Lower leg skin (tissue), 4 donors: ENCODE measurements around the gene WDR19. TPM values are rescaled to one million over a fixed set of nuclear protein-coding genes. Genes with fewer than 3 reads are reported as not detected.
"Not testable (repeated sequence)": the region's sequence is repeated elsewhere in the genome, so short reads cannot be mapped to it uniquely, and the experiment has no call there.

Experiments used
- DNase-seq, 2 donors: peaks; one replicate each; pipeline ENCODE4 v3.0.0-alpha.2; 2019; ENCODE audit warnings: low spot score in 2 of 2
- H3K4me3 ChIP-seq: fragments of 200-600 bp; sonication (generic); 2 replicates; pipeline ENCODE4 v1.5.1; 2017; ENCODE audit warnings: mild to moderate bottlenecking, low read depth; ENCODE audit not compliant: poor library complexity, severe bottlenecking
- POLR2A ChIP-seq, 2 donors: fragments of 450-650 bp; IDR thresholded peaks; one replicate each; pipeline ENCODE4 v1.6.1; 2016 to 2017; ENCODE audit warnings: antibody characterized with exemption in 2 of 2, mild to moderate bottlenecking in 1 of 2, moderate library complexity in 1 of 2
- WGBS, 2 donors: methylation state at CpG; one replicate each; pipeline ENCODE4 v1.1.5; 2018; 5-methylcytosine and 5-hydroxymethylcytosine counted together
- intact Hi-C: fragments of 100-400 bp; cut with DNase I; formaldehyde crosslinking; loops from one replicate; pipeline ENCODE4 v1.15.0; 2023; ENCODE audit warnings: low total_unique reads
- total RNA-seq, 4 donors: library from RNA; depleted of rRNA; stranded (reverse); fragments of >200 nt; gene quantifications; one replicate each; pipeline ENCODE4 v1.1.0, GENCODE V29; 2016
- TF ChIP-seq, protein P1 (sequence below), 3 donors: fragments of 450-650 bp; IDR thresholded peaks; one replicate each; pipeline ENCODE4 v1.5.1; 2016; ENCODE audit warnings: antibody characterized with exemption in 3 of 3, mild to moderate bottlenecking in 3 of 3, moderate library complexity in 2 of 3

WDR19 gene
- total RNA-seq, 4 donors from 2014 or later = 16.2 to 49.1 (median 24.6) TPM

DNA sequence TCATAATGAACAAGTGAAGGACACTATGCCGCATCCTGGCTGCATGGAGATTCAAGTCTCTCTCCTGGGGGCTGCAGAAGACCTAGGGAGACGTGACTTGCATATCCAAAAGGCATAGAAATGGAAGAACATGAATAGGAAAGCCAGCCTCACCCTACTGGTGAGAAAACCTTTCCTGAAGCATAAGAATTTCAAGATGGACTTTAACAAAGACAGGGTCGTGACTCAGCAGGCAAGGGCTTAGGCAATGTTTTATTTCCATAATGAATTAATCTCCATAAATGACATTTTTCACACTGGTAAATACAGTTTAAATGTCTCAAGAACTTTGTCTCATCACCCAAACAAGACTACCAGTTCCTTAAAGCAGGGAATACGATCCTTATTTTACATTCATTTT, 104.9 kb downstream of the WDR19 start:
- WGBS, 2 donors = 94 to 96% methylated on average over 4 of the region's 4 CpGs
- no peak overlapping the region for H3K4me3 ChIP-seq
- TF ChIP-seq POLR2A (IDR thresholded peaks at IDR 0.05) = no peak
- TF ChIP-seq, protein P1, sequence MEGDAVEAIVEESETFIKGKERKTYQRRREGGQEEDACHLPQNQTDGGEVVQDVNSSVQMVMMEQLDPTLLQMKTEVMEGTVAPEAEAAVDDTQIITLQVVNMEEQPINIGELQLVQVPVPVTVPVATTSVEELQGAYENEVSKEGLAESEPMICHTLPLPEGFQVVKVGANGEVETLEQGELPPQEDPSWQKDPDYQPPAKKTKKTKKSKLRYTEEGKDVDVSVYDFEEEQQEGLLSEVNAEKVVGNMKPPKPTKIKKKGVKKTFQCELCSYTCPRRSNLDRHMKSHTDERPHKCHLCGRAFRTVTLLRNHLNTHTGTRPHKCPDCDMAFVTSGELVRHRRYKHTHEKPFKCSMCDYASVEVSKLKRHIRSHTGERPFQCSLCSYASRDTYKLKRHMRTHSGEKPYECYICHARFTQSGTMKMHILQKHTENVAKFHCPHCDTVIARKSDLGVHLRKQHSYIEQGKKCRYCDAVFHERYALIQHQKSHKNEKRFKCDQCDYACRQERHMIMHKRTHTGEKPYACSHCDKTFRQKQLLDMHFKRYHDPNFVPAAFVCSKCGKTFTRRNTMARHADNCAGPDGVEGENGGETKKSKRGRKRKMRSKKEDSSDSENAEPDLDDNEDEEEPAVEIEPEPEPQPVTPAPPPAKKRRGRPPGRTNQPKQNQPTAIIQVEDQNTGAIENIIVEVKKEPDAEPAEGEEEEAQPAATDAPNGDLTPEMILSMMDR (IDR thresholded peaks at IDR 0.05) = no peak
- intact Hi-C loops = no loop called here
- DNase-seq = no peak

DNA sequence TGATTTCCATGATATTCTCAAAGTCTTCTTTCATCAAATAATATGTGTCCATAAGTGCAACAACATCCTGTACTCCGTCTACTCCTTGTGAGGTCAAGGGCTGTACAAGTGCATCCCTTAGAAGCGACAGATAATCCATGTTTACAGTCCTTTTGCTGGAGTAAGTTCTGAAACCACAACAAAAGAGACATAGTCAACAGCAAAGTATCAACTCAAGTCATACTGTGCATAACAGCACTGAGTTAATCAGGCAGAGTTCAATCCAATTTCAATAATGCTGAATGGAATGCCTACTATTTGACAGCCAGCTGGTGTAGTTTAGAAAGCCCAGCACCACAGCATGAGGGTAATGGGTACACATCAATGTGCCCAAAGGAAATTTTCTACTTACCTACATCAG, 109.4 kb downstream of the WDR19 start:
- no peak overlapping the region for H3K4me3 ChIP-seq
- WGBS, 2 donors = 93 to 97% methylated on average over 2 of the region's 2 CpGs
- intact Hi-C loops = no loop called here
- TF ChIP-seq POLR2A (IDR thresholded peaks at IDR 0.05) = no peak
- no peak for DNase-seq

DNA sequence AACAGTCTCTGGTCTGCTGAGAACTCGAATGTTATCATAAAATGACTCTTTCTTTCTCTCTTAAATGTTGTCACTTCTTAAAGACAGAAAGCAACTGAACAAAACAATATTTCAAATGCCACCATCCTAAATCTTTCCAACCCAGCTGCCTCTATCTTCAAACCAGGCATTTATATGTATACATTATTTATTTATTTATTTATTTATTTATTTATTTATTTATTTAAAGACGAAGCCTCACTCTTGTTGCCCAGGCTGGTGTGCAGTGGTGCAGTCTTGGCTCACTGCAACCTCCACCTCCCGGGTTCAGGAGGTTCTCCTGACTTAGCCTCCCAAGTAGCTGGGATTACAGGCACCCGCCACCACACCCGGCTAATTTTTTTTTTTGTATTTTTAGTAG, 110.1 kb downstream of the WDR19 start:
- intact Hi-C loops, H3K4me3 ChIP-seq, DNase-seq: not testable (repeated sequence)
- WGBS, 2 donors = 98% methylated on average over 5 of the region's 5 CpGs

DNA sequence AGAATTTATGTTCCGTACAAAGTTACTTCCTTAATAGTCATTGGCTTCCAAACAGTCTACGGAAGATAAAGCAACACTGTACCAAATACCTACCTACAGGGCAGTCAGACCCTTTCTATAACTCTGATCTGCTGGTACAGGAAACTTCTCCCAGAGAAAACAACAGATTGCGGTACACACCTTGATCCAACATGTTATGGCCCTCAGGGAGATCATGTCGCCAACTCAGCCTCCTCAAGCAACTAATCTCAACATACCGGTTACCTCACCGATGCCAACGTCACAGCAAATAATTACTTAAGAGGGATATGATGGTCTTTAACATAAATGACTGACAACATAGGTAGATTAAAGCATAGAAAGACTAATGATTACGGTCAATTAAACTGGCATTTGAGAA, 113.5 kb downstream of the WDR19 start:
- intact Hi-C loops = no loop called here
- WGBS, 2 donors = 73 to 83% methylated on average over 8 of the region's 8 CpGs
- TF ChIP-seq, protein P1 (IDR thresholded peaks at IDR 0.05) = no peak
- TF ChIP-seq POLR2A (IDR thresholded peaks at IDR 0.05) = no peak
- H3K4me3 ChIP-seq = no peak overlapping the region
- DNase-seq = no peak

DNA sequence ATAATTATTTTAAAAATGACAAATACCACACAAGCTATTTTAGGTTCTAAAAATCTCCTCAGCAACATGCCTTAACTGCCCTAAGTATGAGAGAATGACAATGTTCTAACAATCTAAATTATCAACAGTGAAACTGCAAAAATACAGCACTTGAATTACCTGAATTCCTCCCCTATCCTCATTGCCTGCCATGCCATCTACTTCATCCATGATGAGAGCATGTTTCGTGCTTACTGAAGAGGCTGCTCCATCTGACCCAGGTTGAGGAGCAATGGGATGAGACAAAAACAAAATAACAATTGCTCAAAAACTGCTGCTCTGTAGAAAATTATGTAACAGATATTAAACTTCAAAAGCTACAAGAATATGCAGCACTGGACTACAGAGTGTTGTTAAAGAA, 120.6 kb downstream of the WDR19 start:
- 95 to 100% methylated on average over 1 of the region's 1 CpG for WGBS, 2 donors
- TF ChIP-seq, protein P1 (IDR thresholded peaks at IDR 0.05) = no peak
- no peak for TF ChIP-seq POLR2A (IDR thresholded peaks at IDR 0.05)
- H3K4me3 ChIP-seq = no peak overlapping the region
- intact Hi-C loops = no loop called here
- no peak for DNase-seq

DNA sequence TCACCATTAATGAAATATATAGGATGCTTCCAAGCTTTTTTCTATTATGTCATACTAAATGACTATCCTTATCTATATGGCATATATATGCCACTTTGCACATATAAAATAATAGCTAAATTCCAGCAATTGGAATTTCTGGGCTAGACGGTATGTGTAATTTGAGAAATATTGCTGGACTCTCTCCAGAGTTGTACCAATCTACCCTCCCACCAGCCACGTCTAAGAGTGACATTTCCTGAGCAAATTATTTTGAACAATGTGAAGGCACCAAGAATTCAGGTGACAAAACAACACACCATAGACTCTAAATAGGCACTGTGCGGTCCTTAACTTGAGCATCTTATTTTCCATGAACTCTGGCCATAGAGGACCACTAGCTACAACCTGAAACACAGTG, 121.5 kb downstream of the WDR19 start:
- 91% methylated on average over 3 of the region's 3 CpGs for WGBS, 2 donors
- no peak for TF ChIP-seq POLR2A (IDR thresholded peaks at IDR 0.05)
- TF ChIP-seq, protein P1 (IDR thresholded peaks at IDR 0.05) = no peak
- no peak for DNase-seq
- no peak overlapping the region for H3K4me3 ChIP-seq
- intact Hi-C loops = no loop called here

DNA sequence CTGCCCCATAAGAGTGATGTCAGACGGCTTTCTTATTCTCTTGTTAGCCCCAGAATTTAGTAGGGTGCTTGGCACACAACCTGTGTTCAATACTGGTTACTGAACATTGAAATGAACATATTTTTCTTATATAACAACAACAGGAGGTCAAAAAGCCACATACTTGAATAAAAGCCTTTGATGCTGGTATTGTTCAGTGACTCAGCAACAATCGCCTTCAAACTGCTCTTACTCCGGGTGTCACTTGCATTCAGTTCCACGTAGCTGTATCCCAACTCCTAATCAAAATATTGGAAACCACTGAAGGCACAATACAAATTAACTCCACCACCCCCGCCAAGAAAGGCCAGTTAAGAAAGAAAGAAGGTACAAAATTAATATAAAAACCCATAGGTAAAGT, 122.3 kb downstream of the WDR19 start:
- no peak overlapping the region for H3K4me3 ChIP-seq
- TF ChIP-seq POLR2A (IDR thresholded peaks at IDR 0.05) = no peak
- TF ChIP-seq, protein P1 (IDR thresholded peaks at IDR 0.05) = no peak
- intact Hi-C loops = no loop called here
- WGBS, 2 donors = 90 to 91% methylated on average over 5 of the region's 5 CpGs
- DNase-seq = no peak
